H1 (cell line): Measurements from ENCODE around the gene FAM90A1. TPM values are rescaled to one million over a fixed set of nuclear protein-coding genes. Genes with fewer than 3 reads are reported as not detected.
"Not testable (repeated sequence)": the region's sequence is repeated elsewhere in the genome, so short reads cannot be mapped to it uniquely, and the experiment has no call there.

Source experiments
- CTCF ChIA-PET: fragments of 300-600 bp; sonication (Branson Sonifier 250); formaldehyde crosslinking; loops from one replicate; lab custom pipeline; 2021; ENCODE audit not compliant: partially characterized antibody; lab: Charles Lee
- POLR2A ChIA-PET: fragments of 300-600 bp; sonication (Branson Sonifier 250); formaldehyde crosslinking; loops from one replicate; lab custom pipeline; 2021; ENCODE audit warnings: inconsistent platforms; ENCODE audit not compliant: partially characterized antibody; lab: Charles Lee
- DNase-seq, 2 experiments: peaks; one replicate each; pipeline versions ENCODE4 v3.0.0 to v3.0.0-alpha.2; 2010 to 2022; ENCODE audit warnings: low spot score in 2 of 2, low read depth in 1 of 2, mixed read lengths in 1 of 2
- FAIRE-seq: peaks from 2 replicates; lab custom pipeline; 2011; peaks lifted over from hg19 to GRCh38; lab: Jason Lieb, UNC
- H2AFZ ChIP-seq: 2 replicates; pipeline ENCODE4 v1.8.1; 2012; ENCODE audit warnings: low read length, inconsistent platforms
- H2AK5ac ChIP-seq: 2 replicates; pipeline ENCODE4 v1.6.1; 2013; ENCODE audit warnings: low read depth, low read length
- H2BK120ac ChIP-seq: replicated peaks from 2 replicates; pipeline ENCODE3; 2013; ENCODE audit warnings: low read depth, low read length, inconsistent platforms
- H2BK12ac ChIP-seq: 2 replicates; pipeline ENCODE4 v1.6.1; 2013; ENCODE audit warnings: low read depth, low read length
- H2BK15ac ChIP-seq: 2 replicates; pipeline ENCODE4 v1.6.1; 2013; ENCODE audit warnings: low read length
- H2BK20ac ChIP-seq: 2 replicates; pipeline ENCODE4 v1.6.1; 2013; ENCODE audit warnings: low read length
- H2BK5ac ChIP-seq: 2 replicates; pipeline ENCODE4 v1.6.1; 2013; ENCODE audit warnings: low read depth, low read length
- H3K14ac ChIP-seq: 2 replicates; pipeline ENCODE4 v1.6.1; 2013; ENCODE audit warnings: inconsistent platforms; ENCODE audit not compliant: insufficient read length
- H3K18ac ChIP-seq: 2 replicates; pipeline ENCODE4 v1.6.1; 2013; ENCODE audit warnings: low read length; ENCODE audit errors: extremely low read depth
- H3K23ac ChIP-seq: 2 replicates; pipeline ENCODE4 v1.6.1; 2013; ENCODE audit warnings: inconsistent platforms; ENCODE audit not compliant: insufficient read length
- H3K23me2 ChIP-seq: 2 replicates; pipeline ENCODE4 v1.6.1; 2013; ENCODE audit warnings: low read depth, low read length
- H3K27ac ChIP-seq: 2 replicates; pipeline ENCODE4 v1.6.1; 2011; ENCODE audit warnings: low read depth, low read length, inconsistent platforms
- H3K27me3 ChIP-seq, 4 experiments: replicated peaks in 1 of 4; 1 replicate in 1 of 4; 2 replicates in 3 of 4; pipeline versions ENCODE4 v1.6.1 to v1.8.1; 2011 to 2013; ENCODE audit warnings: low read length in 3 of 4, mild to moderate bottlenecking in 3 of 4, inconsistent platforms in 2 of 4, mixed read lengths in 2 of 4, moderate library complexity in 1 of 4; ENCODE audit not compliant: control insufficient read depth in 3 of 4, insufficient read depth in 3 of 4; ENCODE audit errors: extremely low read depth in 1 of 4
- H3K36me3 ChIP-seq, 4 experiments: 2 replicates each; pipeline versions ENCODE4 v1.6.1 to v1.8.1; 2011 to 2013; ENCODE audit warnings: mild to moderate bottlenecking in 4 of 4, low read length in 3 of 4, moderate library complexity in 2 of 4, control low read depth in 1 of 4, inconsistent platforms in 1 of 4; ENCODE audit not compliant: insufficient read depth in 4 of 4, control insufficient read depth in 2 of 4
- H3K4ac ChIP-seq: replicated peaks from 2 replicates; pipeline ENCODE3; 2013; ENCODE audit warnings: low read length, low read depth, mixed read lengths, inconsistent platforms; ENCODE audit not compliant: insufficient read length
- H3K4me1 ChIP-seq, 4 experiments: replicated peaks in 1 of 4; 1 replicate in 1 of 4; 2 replicates in 3 of 4; pipeline versions ENCODE4 v1.6.1 to v1.8.1; 2011 to 2013; ENCODE audit warnings: low read length in 3 of 4, inconsistent platforms in 2 of 4, mixed read lengths in 1 of 4; ENCODE audit not compliant: insufficient read depth in 4 of 4, control insufficient read depth in 3 of 4
- H3K4me2 ChIP-seq, 2 experiments: 2 replicates each; pipeline versions ENCODE4 v1.6.1 to v1.8.1; 2011 to 2013; ENCODE audit warnings: low read depth in 2 of 2, low read length in 2 of 2, control low read depth in 1 of 2, inconsistent platforms in 1 of 2, mild to moderate bottlenecking in 1 of 2; ENCODE audit not compliant: insufficient read depth in 1 of 2
- H3K4me3 ChIP-seq, 4 experiments: fragments of 200-600, 300-600 bp in 1 of 4; sonication (generic), shearing (Covaris generic), sonication (Bioruptor Twin) in 1 of 4; 2 replicates each; pipeline versions ENCODE4 v1.5.1 to v1.8.1; 2011 to 2016; ENCODE audit warnings: low read length in 4 of 4, low read depth in 3 of 4, control low read depth in 2 of 4, inconsistent platforms in 2 of 4, mild to moderate bottlenecking in 2 of 4, mixed read lengths in 1 of 4, moderate library complexity in 1 of 4; ENCODE audit not compliant: insufficient read depth in 2 of 4; ENCODE audit errors: extremely low read depth in 1 of 4
- H3K56ac ChIP-seq: replicated peaks from 2 replicates; pipeline ENCODE3; 2013; ENCODE audit warnings: low read depth, mild to moderate bottlenecking, mixed read lengths, low read length, inconsistent platforms; ENCODE audit not compliant: insufficient read length
- H3K79me1 ChIP-seq: 2 replicates; pipeline ENCODE4 v1.6.1; 2013; ENCODE audit warnings: low read depth, low read length, control low read depth
- H3K79me2 ChIP-seq, 2 experiments: 2 replicates each; pipeline versions ENCODE4 v1.6.1 to v1.8.1; 2012 to 2013; ENCODE audit warnings: low read length in 2 of 2, mild to moderate bottlenecking in 2 of 2, inconsistent platforms in 1 of 2; ENCODE audit not compliant: insufficient read depth in 2 of 2, control insufficient read depth in 1 of 2
- H3K9ac ChIP-seq, 4 experiments: replicated peaks in 1 of 4; 1 replicate in 1 of 4; 2 replicates in 3 of 4; pipeline versions ENCODE4 v1.6.1 to v1.8.1; 2011 to 2013; ENCODE audit warnings: low read depth in 3 of 4, low read length in 3 of 4, control low read depth in 2 of 4, mild to moderate bottlenecking in 2 of 4, moderate library complexity in 2 of 4, inconsistent platforms in 1 of 4; ENCODE audit errors: extremely low read depth in 1 of 4
- H3K9me3 ChIP-seq, 2 experiments: 2 replicates each; pipeline versions ENCODE4 v1.6.1 to v1.8.1; 2012 to 2013; ENCODE audit warnings: mild to moderate bottlenecking in 2 of 2, moderate library complexity in 2 of 2, control low read depth in 1 of 2, inconsistent platforms in 1 of 2, low read depth in 1 of 2, low read length in 1 of 2, mixed read lengths in 1 of 2; ENCODE audit not compliant: insufficient read depth in 2 of 2
- H4K20me1 ChIP-seq, 2 experiments: replicated peaks in 1 of 2; 2 replicates each; pipeline versions ENCODE3 to v1.8.1; 2011 to 2013; ENCODE audit warnings: inconsistent platforms in 2 of 2, low read length in 2 of 2, mild to moderate bottlenecking in 1 of 2; ENCODE audit not compliant: insufficient read depth in 2 of 2, control insufficient read depth in 1 of 2
- H4K5ac ChIP-seq: 2 replicates; pipeline ENCODE4 v1.6.1; 2013; ENCODE audit warnings: low read length, low read depth, mixed read lengths, inconsistent platforms; ENCODE audit not compliant: insufficient read length
- H4K8ac ChIP-seq: 2 replicates; pipeline ENCODE4 v1.8.0; 2013; ENCODE audit warnings: mild to moderate bottlenecking, moderate library complexity, low read length, inconsistent platforms; ENCODE audit not compliant: insufficient read depth; ENCODE audit errors: extremely low read depth
- H4K91ac ChIP-seq: replicated peaks from 2 replicates; pipeline ENCODE3; 2013; ENCODE audit warnings: low read length, mixed read lengths, inconsistent platforms; ENCODE audit not compliant: insufficient read length
- WGBS, 2 experiments: shearing (Covaris generic) in 1 of 2; methylation state at CpG; one replicate each; pipeline versions ENCODE4 v1.1.6 to v1.1.7; 2013 to 2015; ENCODE audit warnings: low lambda C conversion rate in 2 of 2, mixed read lengths in 2 of 2, inconsistent platforms in 1 of 2, low coverage in 1 of 2, missing lambda C conversion rate in 1 of 2; ENCODE audit not compliant: insufficient replicate concordance in 2 of 2, insufficient coverage in 1 of 2, insufficient read length in 1 of 2; ENCODE audit errors: extremely low coverage in 1 of 2, missing lambda C conversion rate in 1 of 2; 5-methylcytosine and 5-hydroxymethylcytosine counted together
- polyA plus RNA-seq, 7 experiments: library from polyadenylated mRNA; depleted of rRNA in 3 of 7; stranded (reverse) in 5 of 7; unstranded in 2 of 7; fragments of >200 nt in 5 of 7; fragments of 200-250 nt in 2 of 7; gene quantifications; 1 replicate in 5 of 7; 2 replicates in 1 of 7; 4 replicates in 1 of 7; pipeline versions ENCODE4 v1.2.1 to v1.2.3, GENCODE V29; 2011 to 2013; ENCODE audit warnings: missing spikeins in 2 of 7, mixed read lengths in 2 of 7
- total RNA-seq: library from RNA; stranded (reverse); fragmentation: NEBNext Ultra II Directional; extraction: Animal tissue kit (Norgen Biotek cat#: 25700); gene quantifications from 2 replicates; pipeline ENCODE4 v1.2.1, GENCODE V29; 2021

Gene FAM90A1
- total and polyA plus RNA-seq, 2 of the 8 experiments (the other 6 are each of a cell fraction or from before 2014, with no cell fraction given), result 0.21 TPM; not detected in 1

- H3K9me3 ChIP-seq, H3K79me2 ChIP-seq, H3K9ac ChIP-seq, H4K20me1 ChIP-seq, H4K5ac ChIP-seq, POLR2A ChIA-PET, H2BK15ac ChIP-seq, H3K27me3 ChIP-seq, H3K23ac ChIP-seq, H3K56ac ChIP-seq, H3K18ac ChIP-seq, H2BK12ac ChIP-seq, H4K91ac ChIP-seq, DNase-seq, H3K4me3 ChIP-seq, H4K8ac ChIP-seq, H2BK120ac ChIP-seq, H2AK5ac ChIP-seq, FAIRE-seq, H3K14ac ChIP-seq, H2BK20ac ChIP-seq, H3K23me2 ChIP-seq, H3K4me1 ChIP-seq, H3K4me2 ChIP-seq, H3K79me1 ChIP-seq, H2BK5ac ChIP-seq, H3K27ac ChIP-seq, H3K36me3 ChIP-seq, H2AFZ ChIP-seq, H3K4ac ChIP-seq: not testable (repeated sequence)
- WGBS, 2 experiments, result no CpG with 5 or more reads among the region's 2 CpGs
- CTCF ChIA-PET, result interaction anchor here (1.6 kb wide), 1 partner anchor 45 kb away, joined by 3 read pairs; no protein-coding TSS in a partner anchor
Measured at GRCh38 chr12:8276397-8276796, 49.0 kb upstream of the FAM90A1 start.

- H3K23ac ChIP-seq, H2BK12ac ChIP-seq, H3K4me2 ChIP-seq, H2BK5ac ChIP-seq, H3K4me3 ChIP-seq, H3K79me1 ChIP-seq, POLR2A ChIA-PET, H3K23me2 ChIP-seq, H3K36me3 ChIP-seq, H3K18ac ChIP-seq, H2BK20ac ChIP-seq, H3K4me1 ChIP-seq, H3K56ac ChIP-seq, H3K9ac ChIP-seq, H4K20me1 ChIP-seq, FAIRE-seq, H4K91ac ChIP-seq, H3K27me3 ChIP-seq, CTCF ChIA-PET, DNase-seq, H2BK15ac ChIP-seq, H2BK120ac ChIP-seq, H3K9me3 ChIP-seq, H3K4ac ChIP-seq, H3K14ac ChIP-seq, H4K5ac ChIP-seq, H2AFZ ChIP-seq, H2AK5ac ChIP-seq, H4K8ac ChIP-seq, H3K79me2 ChIP-seq, H3K27ac ChIP-seq: not testable (repeated sequence)
- WGBS, 2 experiments, result 90% methylated on average over 4 of the region's 4 CpGs; no CpG with 5 or more reads in 1 of the 2 experiments
Measured at GRCh38 chr12:8266706-8267105, 39.3 kb upstream of the FAM90A1 start.
